H1 (cell line): ENCODE data around the gene BPIFB6. TPM values are rescaled to one million over a fixed set of nuclear protein-coding genes. Genes with fewer than 3 reads are reported as not detected.

Experiments
- CTBP2 ChIP-seq: IDR thresholded peaks from 2 replicates; pipeline ENCODE4 v1.7.0; 2011; ENCODE audit warnings: borderline replicate concordance, mild to moderate bottlenecking, moderate library complexity, mixed read lengths, low read length; ENCODE audit not compliant: insufficient read depth, insufficient read length
- FOSL1 ChIP-seq: IDR thresholded peaks from 2 replicates; pipeline ENCODE4 v1.6.1; 2011; ENCODE audit warnings: mild to moderate bottlenecking, low read depth, low read length, moderate library complexity; ENCODE audit not compliant: insufficient read depth
- TCF12 ChIP-seq: IDR thresholded peaks from 2 replicates; pipeline ENCODE4 v1.6.1; 2011; ENCODE audit warnings: low read depth, mild to moderate bottlenecking, low read length
- polyA plus RNA-seq, 7 experiments: library from polyadenylated mRNA; depleted of rRNA in 3 of 7; stranded (reverse) in 5 of 7; unstranded in 2 of 7; fragments of >200 nt in 5 of 7; fragments of 200-250 nt in 2 of 7; gene quantifications; 1 replicate in 5 of 7; 2 replicates in 1 of 7; 4 replicates in 1 of 7; pipeline versions ENCODE4 v1.2.1 to v1.2.3, GENCODE V29; 2011 to 2013; ENCODE audit warnings: missing spikeins in 2 of 7, mixed read lengths in 2 of 7
- total RNA-seq: library from RNA; stranded (reverse); fragmentation: NEBNext Ultra II Directional; extraction: Animal tissue kit (Norgen Biotek cat#: 25700); gene quantifications from 2 replicates; pipeline ENCODE4 v1.2.1, GENCODE V29; 2021

Gene BPIFB6
- total and polyA plus RNA-seq, 2 of the 8 experiments (the other 6 are each of a cell fraction or from before 2014, with no cell fraction given) = not detected

DNA sequence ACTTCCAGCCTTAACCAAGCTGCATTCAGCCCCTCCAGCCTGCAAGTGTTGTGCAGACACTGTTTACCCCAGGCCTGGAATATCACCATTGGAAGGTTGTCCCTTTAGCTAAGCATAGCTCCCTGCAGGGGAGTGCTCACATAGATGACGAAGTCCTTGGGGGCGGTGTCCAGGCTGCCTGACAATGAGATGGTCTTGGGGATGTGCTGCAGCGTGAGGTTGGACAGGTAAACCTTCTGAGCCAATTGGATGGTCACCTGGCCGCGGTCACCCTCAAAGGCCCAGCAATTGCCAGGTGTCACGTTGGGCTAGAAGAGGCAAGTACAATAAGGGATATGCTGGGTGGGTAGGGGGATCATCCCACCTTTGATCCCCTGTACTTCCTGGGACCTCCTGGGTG, 45.9 kb upstream of the BPIFB6 start (continued):
- TF ChIP-seq CTBP2 = no peak
- no peak for TF ChIP-seq TCF12
- TF ChIP-seq FOSL1 = no peak
- TF ChIP-seq, all 59 proteins: peak for 0
